NCI-H1105 (cell line): ENCODE results near the gene MISP.
"Not testable (repeated sequence)": the region's sequence is repeated elsewhere in the genome, so short reads cannot be mapped to it uniquely, and the experiment has no call there.

Source experiments
- DNase-seq: peaks from one replicate; lab custom pipeline; 2025; lab: John Stamatoyannopoulos, UW

MISP gene

DNA sequence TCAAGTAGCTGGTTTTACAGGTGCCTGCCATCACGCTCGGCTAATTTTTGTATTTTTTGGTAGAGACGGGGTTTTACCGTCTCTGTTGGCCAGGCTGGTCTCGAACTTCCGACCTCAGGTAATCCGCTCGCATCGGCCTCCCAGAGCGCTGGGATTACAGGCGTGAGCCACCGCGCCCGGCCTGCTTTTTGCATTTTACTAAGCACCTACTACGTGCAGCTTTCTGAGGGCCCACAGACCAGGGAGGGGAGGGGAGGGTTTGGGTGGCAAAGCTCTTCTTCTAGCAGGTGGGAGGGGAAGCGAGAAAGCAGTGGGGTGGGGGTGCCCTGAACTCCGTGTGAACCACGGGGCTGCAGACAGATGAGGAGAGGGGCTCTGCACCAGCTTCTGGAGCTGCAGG lies 27.2 kb upstream of the MISP start:
- no peak for DNase-seq

DNA sequence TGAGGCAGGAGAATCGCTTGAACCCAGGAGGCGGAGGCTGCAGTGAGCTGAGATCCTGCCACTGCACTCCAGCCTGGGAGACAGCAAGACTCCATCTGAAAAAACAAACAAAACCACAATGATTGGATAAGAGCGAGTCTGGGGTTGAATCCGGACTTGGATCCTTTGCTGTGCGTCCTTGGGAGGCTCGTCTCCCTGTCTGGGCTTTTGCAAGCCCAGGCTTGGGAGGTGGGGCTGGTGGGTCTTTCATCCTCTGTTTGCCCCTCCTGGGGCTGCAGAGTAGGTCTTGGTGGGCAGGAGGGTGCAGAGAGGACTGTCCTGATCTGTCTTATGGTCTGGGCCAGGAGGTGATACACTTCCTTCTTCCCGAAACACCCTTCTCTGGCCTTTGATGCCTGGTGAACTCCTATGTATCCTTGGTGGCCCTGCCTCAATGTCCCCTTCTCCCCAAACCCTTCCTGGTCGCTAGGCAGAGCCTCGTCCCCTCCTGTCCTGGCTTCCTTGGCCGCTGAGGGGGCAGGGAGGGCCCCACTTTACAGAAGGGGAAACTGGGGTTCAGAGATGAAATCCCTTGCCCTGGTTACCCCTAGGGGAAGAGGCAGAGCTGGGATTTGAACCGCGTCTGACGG lies 25.3 kb upstream of the MISP start:
- DNase-seq = no peak

DNA sequence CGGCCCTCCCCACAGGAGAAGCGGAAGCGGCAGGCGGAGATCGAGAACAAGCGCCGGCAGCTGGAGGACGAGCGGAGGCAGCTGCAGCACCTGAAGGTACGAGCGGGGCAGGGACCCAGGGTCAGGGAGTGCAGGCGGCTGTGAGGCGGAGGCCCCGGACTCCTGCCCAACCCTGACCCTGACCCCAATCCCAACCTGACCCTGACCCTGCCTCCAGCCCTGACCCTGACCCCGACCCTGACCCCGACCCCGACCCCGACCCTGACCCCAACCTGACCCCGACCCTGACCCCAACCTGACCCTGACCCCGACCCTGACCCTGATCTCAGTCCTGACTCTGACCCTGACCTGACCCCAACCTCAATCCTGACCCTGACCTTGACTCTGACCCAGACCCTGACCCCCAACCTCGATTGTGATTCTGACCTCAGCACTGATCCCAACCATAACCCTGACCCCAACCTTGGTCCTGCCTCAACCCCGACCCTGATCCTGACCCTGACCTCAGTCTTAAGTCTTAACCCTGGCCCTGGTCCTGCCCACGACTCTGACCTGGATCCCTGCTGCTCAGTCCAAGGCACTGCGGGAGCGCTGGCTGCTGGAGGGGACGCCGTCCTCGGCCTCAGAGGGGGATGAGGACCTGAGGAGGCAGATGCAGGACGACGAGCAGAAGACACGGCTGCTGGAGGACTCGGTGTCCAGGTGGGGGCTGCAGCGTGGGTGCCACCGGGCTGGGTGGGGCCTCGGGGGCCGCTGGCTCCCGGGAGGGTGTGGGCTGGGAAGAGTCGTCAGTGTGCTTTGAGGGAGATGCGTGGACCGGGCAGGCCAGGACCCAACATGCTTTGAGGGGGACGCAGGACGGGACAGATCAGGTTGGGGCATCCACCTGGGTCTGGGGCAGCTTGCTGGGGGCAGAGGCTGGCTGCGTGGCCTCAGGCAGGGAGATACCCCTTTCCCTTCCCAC lies 23.6 kb upstream of the MISP start:
- no peak for DNase-seq

DNA sequence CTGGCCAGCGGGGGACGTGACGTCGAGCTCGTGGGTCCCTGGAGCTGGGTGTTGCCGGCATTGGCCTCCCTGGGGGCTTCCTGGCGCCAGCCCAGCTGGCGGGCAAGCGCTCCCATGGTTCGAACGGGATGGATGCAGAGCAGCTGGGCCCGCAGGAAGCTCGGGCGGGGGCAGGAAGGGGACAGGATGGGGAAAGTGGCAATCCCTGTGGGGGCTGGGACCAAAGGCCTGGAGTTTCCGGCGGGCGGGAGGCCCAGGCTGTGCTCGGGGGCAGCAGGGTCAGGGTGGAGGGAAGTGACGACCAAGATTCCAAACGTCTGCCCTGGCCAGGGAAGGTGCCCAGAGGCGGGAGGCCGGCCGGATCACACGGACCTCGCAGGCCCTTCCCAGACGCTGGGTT lies 22.9 kb upstream of the MISP start:
- DNase-seq = no peak

DNA sequence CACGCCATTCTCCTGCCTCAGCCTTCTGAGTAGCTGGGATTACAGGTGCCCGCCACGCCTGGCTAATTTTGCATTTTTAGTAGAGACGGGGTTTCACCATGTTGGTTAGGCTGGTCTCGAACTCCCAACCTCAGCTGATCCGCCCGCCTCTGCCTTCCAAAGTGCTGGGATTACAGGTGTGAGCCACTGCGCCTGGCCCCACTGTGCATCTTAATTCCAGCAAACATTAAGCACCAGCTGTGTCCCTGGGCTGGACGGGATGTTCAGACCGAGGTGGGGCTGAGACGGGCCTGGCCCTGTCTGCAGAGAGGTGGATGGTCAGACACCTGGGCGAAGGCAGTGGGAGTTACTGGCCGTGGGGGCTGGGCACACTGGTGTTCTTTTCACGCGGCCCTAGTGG lies 21.3 kb upstream of the MISP start:
- DNase-seq = not testable (repeated sequence)

DNA sequence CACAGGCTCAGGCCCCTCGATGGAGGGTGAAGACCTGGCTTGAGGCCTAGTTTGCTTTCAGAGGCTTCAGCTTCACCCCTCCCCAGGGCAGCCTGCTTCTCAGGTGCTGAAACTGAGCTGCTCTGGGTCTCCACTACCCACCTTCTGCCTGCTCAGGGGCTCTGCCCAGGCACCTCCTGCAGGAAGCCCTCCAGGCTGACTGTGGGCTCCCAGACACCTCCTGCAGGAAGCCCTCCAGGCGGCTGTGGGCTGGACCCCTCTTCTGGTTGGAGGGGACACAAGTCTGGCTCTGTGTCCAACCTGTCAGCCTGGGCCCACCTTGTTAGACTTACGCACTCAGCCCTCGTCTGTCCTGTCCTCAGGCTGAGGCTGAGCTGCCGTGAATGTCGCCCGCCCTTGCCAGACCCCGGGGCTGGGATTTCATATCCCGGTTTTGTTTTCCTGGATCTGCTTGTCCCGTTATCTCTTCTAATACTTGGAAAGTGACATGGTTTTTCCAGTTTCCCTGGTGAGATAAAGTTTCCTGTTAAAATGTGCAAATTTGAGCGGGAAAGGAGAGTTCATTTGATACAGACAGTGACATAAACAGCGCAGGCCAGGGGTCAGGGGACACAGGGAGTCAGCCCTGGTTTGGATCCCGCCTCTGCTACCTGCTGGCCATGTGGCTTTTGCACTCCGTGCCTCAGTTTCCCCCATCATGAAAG lies 20.8 kb upstream of the MISP start:
- DNase-seq = no peak

DNA sequence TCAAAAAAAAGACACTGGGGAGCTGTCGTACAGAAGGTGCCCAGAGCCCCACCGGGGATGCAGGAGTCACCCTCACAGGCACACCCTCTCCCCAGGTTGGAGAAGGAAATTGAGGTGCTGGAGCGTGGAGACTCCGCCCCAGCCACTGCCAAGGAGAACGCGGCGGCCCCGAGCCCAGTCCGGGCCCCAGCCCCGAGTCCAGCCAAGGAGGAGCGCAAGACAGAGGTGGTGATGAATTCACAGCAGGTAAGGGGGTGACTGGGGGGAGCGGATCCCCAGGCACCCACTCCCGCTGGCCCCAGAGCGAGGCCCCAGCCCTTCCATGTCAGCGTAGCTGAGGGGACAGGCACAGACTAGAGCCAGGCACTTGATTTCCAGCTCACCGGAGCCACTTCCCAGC lies 19.9 kb upstream of the MISP start:
- no peak for DNase-seq

DNA sequence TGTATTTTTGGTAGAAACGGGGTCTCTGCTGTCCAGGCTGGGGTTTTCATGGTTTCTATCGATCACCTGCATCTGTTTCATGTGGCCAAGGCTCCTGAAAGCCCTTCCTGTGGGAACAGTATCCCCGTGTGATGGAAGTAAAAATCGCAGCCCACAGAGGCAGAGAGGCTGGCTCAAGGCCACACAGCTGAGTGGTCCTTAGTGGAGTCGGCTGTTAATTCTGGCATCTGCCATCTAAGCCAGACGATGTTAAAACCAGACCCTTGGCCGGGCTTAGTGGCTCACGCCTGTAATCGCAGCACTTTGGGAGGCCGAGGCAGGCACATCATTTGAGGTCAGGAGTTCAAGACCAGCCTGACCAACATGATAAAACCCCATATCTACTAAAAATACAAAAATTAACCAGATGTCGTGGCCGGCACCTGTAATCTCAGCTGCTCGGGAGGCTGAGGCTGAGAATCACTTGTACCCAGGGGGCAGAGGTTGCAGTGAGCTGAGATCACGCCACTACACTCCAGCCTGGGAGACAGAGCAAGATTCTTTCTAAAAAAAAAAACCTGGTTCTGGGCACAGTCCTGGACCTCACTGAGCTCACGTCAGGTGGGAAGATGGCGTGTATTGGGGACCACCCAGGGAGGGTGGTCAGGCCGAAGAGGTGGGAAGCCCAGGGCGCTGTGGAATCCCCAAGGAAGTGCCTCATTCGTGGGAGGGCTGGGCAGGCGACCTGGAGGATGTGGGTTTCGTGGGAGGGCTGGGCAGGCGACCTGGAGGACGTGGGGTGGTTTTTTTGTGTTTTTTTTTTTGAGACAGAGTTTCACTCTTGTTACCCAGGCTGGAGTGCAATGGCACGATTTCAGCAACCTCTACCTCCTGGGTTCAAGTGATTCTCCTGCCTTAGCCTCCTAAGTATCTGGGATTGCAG lies 18.5 kb upstream of the MISP start:
- no peak for DNase-seq

DNA sequence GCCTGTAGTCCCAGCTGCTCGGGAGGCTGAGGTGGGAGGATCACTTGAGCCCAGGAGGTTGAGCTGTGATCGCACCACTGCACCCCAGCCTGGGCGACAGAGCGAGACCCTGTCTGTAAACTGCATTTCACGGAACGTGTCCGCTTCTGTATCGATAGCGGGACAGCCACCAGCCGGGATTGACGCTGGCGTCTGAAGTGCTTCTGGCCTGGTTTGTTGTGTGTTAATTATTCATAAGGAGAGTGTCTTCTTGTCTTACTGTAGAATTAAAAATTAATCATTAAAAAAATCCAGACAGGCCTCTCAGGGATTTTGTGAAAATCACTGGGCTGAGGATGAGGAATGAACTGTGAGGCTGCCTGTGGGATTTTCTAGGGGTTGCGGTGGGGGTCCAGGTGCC lies 16.2 kb upstream of the MISP start:
- DNase-seq = no peak

DNA sequence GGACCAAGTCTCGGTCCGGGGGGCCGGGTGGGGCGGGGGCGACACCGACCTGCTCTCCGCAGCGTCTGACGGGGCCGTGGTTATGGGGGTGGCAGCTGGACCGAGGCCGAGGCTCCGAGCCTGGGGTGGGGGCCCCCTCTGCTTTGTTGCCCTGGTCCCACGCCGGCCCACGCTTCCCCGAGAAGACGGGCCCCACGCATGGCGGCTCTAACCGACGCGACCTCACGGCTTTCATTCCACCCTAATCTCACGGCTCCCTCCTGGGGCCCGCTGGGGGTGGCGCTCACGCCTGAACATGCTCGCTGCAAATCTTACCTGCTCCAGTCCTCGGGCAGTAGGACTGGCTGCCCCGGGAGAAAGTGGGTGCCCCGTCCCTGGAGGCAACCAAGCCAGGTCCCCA lies 14.8 kb upstream of the MISP start:
- DNase-seq = no peak

DNA sequence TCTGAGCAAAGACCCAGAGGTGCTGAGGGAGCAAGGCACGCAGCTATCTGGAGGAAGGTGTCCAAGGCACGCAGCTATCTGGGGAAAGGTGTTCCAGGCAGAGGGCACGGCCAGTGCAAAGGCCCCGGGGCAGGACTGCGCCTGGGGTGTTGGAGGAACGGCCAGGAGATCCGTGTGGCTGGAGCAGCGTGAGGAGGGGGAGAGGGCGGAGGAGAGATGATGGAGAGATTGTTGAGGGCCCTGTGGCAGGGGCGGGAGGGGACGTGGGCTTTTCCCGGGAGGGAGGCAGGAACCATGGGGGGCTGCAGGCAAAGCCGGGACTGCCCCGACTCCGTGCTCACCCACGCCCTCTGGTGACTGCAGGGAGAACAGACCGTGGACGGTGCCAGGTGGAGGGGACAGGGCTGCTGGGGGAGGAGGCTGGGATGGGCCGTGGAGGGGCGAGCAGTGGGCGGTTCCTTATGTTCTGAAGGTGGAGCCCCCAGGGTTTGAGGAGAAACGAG lies 13.3 kb upstream of the MISP start:
- DNase-seq = no peak

DNA sequence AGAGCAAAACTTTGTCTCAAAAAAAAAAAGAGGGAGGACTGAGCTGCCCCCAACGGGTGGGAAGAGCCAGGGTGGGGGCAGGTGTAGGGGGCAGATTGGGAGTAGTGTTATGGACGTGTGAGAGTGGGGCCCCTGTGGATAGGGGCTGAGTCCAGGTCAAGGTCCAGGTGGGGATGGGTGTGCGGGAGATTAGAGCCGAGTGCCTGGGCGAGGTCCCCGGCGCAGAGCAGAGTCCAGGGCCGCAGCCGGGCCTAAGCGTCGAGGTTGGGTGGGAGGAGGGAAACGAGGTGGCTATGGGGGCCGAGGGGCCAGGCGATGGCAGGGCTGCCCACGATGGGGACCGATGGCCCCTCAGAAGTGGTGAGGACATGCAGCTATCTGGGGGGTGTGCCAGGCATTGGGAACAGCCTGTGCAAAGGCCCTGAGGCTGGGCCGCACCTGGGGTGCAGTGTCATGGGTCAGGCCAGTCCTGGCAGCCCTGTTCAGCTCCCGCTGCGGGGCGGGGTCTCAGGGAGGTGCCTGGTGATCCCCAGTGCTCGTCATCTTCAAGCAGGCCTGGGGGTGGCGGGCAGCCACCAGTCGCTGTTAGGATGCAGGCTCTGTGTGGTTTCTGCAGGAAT lies 12.3 kb upstream of the MISP start:
- no peak for DNase-seq

DNA sequence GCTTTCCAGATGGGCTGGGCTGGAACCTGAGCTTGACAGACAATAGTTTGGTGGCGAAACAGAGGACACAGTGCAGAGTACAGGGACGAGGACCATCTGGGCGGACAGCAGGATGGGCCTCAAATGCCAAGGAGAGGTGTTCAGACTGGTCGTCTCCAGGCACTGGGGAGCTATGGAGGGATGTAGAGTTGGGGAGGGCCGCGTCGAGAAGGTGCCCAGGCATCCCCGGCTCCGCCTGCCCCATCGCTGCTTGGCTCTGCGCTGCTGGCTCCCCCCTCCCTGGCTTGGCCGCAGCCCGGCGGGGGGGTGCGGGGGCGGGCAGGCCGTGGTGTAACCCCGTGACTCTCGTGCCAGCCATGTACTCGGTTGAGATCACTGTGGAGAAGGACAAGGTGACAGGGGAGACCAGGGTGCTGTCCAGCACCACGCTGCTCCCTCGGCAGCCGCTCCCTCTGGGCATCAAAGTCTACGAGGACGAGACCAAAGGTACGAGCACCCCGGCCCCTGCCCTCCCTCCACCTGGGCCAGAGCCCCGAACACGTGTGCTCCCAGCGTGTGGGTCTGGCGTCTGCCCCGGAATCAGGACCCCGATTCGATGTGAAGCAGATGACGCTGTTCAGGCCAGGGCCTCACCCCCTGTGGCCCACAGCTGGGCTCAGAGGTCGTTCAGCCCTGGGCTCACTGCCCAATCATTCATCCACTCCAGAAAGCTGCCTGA lies 10.8 kb upstream of the MISP start:
- no peak for DNase-seq

DNA sequence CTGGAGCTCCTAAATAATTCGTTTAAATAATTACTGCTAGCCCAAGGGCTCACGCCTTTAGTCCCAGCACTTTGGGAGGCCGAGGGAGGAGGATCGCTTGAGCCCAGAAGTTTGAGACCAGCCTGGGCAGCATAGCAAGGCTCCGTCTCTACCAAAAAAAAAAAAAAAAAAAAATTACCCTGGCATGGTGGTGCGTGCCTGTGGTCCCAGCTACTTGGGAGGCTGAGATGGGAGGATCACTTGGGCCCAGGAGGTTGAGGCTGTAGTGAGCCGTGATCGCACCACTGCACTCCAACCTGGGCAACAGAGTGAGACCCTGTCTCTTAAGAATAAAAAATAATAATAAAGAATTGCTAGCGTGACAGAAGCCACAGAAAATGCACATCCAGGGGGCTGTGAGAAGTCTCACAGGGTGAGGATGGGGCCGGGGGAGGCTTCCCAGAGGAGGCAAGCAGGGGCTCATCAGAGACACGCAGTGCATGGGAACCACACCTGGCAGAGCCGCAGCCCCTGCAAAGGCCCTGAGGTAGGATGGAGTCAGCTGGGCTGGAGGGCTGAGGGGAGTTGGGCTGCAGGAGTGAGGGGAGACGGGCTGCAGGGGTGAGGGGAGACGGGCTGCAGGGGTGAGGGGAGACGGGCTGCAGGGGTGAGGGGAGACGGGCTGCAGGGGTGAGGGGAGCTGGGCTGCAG lies 10.0 kb upstream of the MISP start:
- not testable (repeated sequence) for DNase-seq

DNA sequence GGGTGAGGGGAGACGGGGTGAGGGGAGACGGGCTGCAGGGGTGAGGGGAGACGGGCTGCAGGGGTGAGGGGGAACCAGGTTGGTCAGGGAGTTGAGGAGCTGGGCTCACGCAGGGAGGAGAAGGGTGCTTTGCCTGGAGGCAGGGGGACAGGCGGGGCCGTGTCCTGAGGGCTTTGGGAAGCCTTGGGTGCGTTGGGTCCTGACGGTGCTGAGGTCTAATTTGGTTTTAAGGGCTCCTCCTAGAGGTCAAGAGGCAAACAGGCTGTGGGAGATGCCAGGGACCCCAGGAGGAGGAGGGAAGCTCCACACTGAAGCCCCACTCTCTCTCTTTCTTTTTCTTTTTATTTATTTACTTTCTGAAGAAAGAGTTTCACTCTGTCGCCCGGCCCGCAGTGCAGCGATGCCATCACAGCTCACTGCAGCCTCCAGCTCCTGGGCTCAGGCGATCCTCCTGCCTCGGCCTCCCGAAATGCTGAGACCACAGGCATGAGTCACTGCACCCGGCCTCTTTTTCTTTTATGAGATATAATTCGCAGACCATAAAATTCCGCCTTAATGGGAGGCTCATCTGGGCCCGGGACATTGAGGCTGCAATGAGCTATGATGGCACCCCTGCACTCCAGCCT lies 9.3 kb upstream of the MISP start:
- no peak for DNase-seq

DNA sequence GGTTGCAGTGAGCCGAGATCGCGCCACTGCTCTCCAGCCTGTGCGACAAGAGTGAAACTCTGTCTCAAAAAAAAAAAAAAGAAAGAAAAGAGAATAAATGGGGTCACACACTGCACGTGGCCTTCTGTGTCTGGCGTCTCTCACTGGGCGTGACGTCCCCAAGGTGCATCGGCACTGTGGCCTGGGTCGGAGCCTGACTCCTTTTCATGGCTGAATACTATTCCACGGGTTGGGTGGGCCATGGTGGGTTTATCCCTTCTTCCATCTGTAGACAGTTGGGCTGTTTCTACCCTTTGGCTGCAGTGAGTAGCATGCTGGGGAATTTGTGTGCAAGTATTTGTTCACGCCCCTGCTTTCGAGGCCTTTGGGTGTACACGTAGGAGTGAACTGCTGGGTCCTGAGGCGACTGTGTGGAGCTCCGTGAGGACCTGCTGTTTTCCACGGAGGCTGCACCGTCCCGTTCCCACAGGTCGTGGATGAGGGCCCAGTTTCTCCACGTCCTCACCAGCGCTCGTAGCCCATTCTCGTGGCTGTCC lies 8.3 kb upstream of the MISP start:
- DNase-seq = no peak

DNA sequence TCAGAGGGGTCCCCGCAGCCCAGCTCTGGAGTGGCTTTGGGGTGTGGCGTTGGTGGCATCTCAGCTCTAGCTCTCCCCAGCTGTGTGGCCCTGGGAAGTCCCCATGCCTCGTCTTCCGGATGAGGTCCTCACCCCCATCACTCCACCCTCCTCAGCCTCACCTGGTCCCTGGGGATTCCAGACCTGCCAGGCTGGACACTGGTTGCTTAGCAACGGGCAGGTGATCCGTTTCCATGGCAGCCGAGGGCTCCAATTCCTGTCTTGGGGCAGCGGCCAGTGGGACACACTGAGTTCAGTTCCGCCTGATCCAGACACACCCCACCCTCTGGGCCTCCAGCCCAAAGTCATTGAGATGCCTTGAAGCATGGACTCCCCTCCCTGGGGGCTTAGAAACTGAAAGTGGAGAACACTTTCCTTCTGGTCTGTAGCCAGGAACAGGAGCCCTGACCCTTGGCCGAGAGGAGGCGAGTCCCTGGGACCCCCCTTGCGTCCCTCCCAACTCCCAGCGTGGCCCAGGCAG lies 7.7 kb upstream of the MISP start:
- DNase-seq = peak; percentile 68

DNA sequence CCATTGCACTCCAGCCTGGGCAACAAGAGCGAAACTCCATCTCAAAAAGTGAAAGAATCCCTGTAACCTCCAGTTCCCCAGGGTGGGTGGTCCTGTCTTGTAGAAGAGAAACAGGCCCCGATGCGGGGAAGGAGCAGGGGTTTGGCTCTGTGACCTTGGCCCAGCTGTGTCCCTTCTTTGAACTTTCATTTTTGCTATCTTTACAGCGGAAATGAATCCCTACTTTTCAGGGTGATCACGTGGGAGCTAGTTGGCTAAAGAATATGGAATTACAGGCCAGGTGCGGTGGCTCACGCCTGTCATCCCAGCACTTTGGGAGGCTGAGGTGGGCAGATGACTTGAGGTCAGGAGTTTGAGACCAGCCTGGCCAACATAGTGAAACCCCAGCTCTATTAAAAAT lies 5.8 kb upstream of the MISP start:
- DNase-seq = not testable (repeated sequence)
